PC-3 (cell line): ENCODE results near the gene SLC43A2. TPM values are rescaled to one million over a fixed set of nuclear protein-coding genes. Genes with fewer than 3 reads are reported as not detected.

Experiments used
- ATAC-seq: fragments of 200-7000 bp; cut with Tn5 transposase; 2 replicates; pipeline ENCODE4 v1.9.1; 2020; ENCODE audit warnings: mild to moderate bottlenecking, moderate library complexity
- BruUV-seq: library from RNA; stranded (reverse); fragments of 400-500 nt; replicated peaks from 2 replicates; lab custom pipeline; 2021; lab: Mats Ljungman, UMichigan
- CTCF ChIA-PET: fragments of 300-600 bp; sonication (Branson Sonifier 250); formaldehyde crosslinking; loops from one replicate; lab custom pipeline; 2022; ENCODE audit warnings: antibody characterized with exemption; lab: Charles Lee
- POLR2A ChIA-PET: fragments of 300-600 bp; sonication (Branson Sonifier 250); formaldehyde crosslinking; loops from one replicate; lab custom pipeline; 2022; ENCODE audit warnings: antibody characterized with exemption; ENCODE audit not compliant: unreplicated experiment; lab: Charles Lee
- DNase-seq: peaks from one replicate; pipeline ENCODE4 v3.0.0-alpha.2; 2015
- H2AFZ ChIP-seq: fragments of 300-600 bp; sonication (generic); 2 replicates; pipeline ENCODE4 v1.6.0; 2016; ENCODE audit warnings: antibody characterized with exemption, low read length
- H3F3A ChIP-seq: fragments of 300-600 bp; sonication (generic); one replicate; pipeline ENCODE4 v1.6.0; 2017; ENCODE audit warnings: antibody characterized with exemption, low read length, control low read depth, mild to moderate bottlenecking; ENCODE audit not compliant: unreplicated experiment
- H3K27ac ChIP-seq: fragments of 300-600 bp; sonication (generic); 2 replicates; pipeline ENCODE4 v1.5.1; 2016; ENCODE audit warnings: mild to moderate bottlenecking, low read length
- H3K27me3 ChIP-seq: fragments of 300-600 bp; sonication (generic); 2 replicates; pipeline ENCODE4 v1.6.1; 2016; ENCODE audit warnings: low read length, mixed read lengths
- H3K36me3 ChIP-seq: fragments of 300-600 bp; sonication (generic); 2 replicates; pipeline ENCODE4 v1.6.1; 2016; ENCODE audit warnings: low read depth, mixed run types, low read length, mixed read lengths
- H3K4me1 ChIP-seq: fragments of 300-600 bp; sonication (generic); 2 replicates; pipeline ENCODE4 v1.5.1; 2016; ENCODE audit warnings: low read length; ENCODE audit not compliant: insufficient read depth
- H3K4me2 ChIP-seq: fragments of 300-600 bp; sonication (generic); 2 replicates; pipeline ENCODE4 v1.6.0; 2016; ENCODE audit warnings: low read length
- H3K4me3 ChIP-seq: fragments of 300-600 bp; sonication (generic); 2 replicates; pipeline ENCODE4 v1.5.1; 2016; ENCODE audit warnings: mild to moderate bottlenecking, low read length, mixed read lengths
- H3K79me2 ChIP-seq: fragments of 300-600 bp; sonication (generic); 2 replicates; pipeline ENCODE4 v1.6.1; 2017; ENCODE audit warnings: low read length, mixed read lengths
- H3K9ac ChIP-seq: fragments of 300-600 bp; sonication (generic); 2 replicates; pipeline ENCODE4 v1.6.0; 2016; ENCODE audit warnings: mild to moderate bottlenecking, low read length
- H3K9me2 ChIP-seq: fragments of 300-600 bp; sonication (generic); replicated peaks from 2 replicates; pipeline ENCODE4 v1.6.1; 2016; ENCODE audit warnings: mixed run types, low read length, mixed read lengths
- H3K9me3 ChIP-seq: fragments of 300-600 bp; sonication (generic); 2 replicates; pipeline ENCODE4 v1.6.1; 2016; ENCODE audit warnings: low read length, mixed read lengths
- H4K20me1 ChIP-seq: fragments of 300-600 bp; sonication (generic); 2 replicates; pipeline ENCODE4 v1.6.1; 2016; ENCODE audit warnings: low read length, mixed read lengths
- CTCF ChIP-seq: fragments of 300-600 bp; sonication (generic); conservative IDR thresholded peaks from 2 replicates; pipeline ENCODE4 v1.5.1; 2017; ENCODE audit warnings: antibody characterized with exemption, low read depth, mild to moderate bottlenecking, low read length
- EZH2 ChIP-seq: fragments of 300-600 bp; sonication (generic); IDR thresholded peaks from one replicate; pipeline ENCODE4 v1.6.1; 2017; ENCODE audit warnings: antibody characterized with exemption, mild to moderate bottlenecking, low read length; ENCODE audit not compliant: unreplicated experiment
- EZH2phosphoT487 ChIP-seq: fragments of 300-600 bp; sonication (generic); IDR thresholded peaks from 2 replicates; pipeline ENCODE4 v1.6.1; 2018; ENCODE audit warnings: mild to moderate bottlenecking, antibody characterized with exemption, low read length, borderline replicate concordance
- intact Hi-C: fragments of 100-400 bp; cut with micrococcal nuclease; formaldehyde crosslinking; loops from 2 replicates; pipeline ENCODE4 v1.9.0; 2023
- total RNA-seq: library from RNA; depleted of rRNA; stranded (reverse); fragments of >200 nt; gene quantifications from 2 replicates; pipeline ENCODE4 v1.2.3, GENCODE V29; 2014

Gene SLC43A2
- total RNA-seq, 1 experiment from 2014 or later = 6.2 TPM

DNA sequence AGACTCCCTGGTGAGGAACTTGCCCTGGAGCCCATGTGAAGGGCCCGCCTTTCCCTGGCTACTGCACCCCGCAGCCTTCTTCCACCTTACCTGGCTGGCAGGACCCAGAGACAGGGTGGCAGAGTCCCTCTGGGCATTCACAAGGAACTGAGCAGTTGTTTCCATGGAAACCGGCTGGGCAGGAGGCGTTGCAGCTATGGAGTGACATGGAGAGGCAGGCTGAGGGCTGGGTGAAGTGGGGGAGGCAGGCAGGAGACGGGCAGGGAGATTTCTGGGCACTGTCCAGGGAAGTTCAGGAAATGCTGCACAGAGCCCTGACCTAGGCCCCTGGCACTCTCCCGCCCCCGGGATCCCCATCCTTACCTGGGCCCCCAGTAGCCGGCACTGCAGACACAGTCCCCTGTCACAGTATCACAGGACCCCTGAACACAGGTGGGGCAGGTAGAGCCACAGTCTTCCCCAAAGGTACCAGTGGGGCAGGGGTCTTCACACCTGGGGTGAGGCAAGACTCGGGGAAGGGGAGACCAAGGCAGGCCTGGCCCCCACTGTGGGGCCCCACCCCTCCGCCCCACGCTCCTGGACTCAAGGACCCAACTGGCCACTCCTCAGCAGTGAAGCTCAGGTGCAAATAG, 11.0 kb upstream of the SLC43A2 start:
- ChIA-PET POLR2A (no interaction called here), CTCF (no interaction called here)
- no peak for DNase-seq

GRCh38 chr17:1638624-1639300, 10.1 kb upstream of the SLC43A2 start:
- no peaks in the 10 kb centered on the region for H3K27me3 ChIP-seq
- H2AFZ ChIP-seq = no peak overlapping the region
- DNase-seq = no peak
- no peak overlapping the region for H3K4me3 ChIP-seq
- H3K27ac ChIP-seq = no peak overlapping the region
- no peaks in the 10 kb centered on the region for H4K20me1 ChIP-seq
- ChIA-PET CTCF (no interaction called here), POLR2A (no interaction called here)
- no peak overlapping the region for H3K9ac ChIP-seq
- no peak for ATAC-seq
- no peaks in the 10 kb centered on the region for H3K9me3 ChIP-seq
- H3K79me2 ChIP-seq = no peaks in the 10 kb centered on the region
- BruUV-seq = no TSS peak
- peaks cover under 1% of the 10 kb centered on the region; the same call in 1 of the 2 replicates for H3K4me1 ChIP-seq
- H3K36me3 ChIP-seq = no peaks in the 10 kb centered on the region
- H3K4me2 ChIP-seq = no peak overlapping the region
- intact Hi-C loops = no loop called here
- no peaks in the 10 kb centered on the region for H3F3A ChIP-seq
- H3K9me2 ChIP-seq = no peaks in the 10 kb centered on the region
- TF ChIP-seq EZH2 = no peak
- TF ChIP-seq EZH2phosphoT487 = no peak
- no peak for TF ChIP-seq CTCF

More for the DNA sequence above, 11.0 kb upstream of the SLC43A2 start:
- H3K4me3 ChIP-seq = no peak overlapping the region
- no peak overlapping the region for H3K9ac ChIP-seq
- no peaks in the 10 kb centered on the region for H4K20me1 ChIP-seq
- intact Hi-C loops = no loop called here
- no TSS peak for BruUV-seq
- TF ChIP-seq CTCF (no peak), EZH2phosphoT487 (no peak), EZH2 (no peak)
- H3K4me1 ChIP-seq = peaks cover 9% of the 10 kb centered on the region
- no peaks in the 10 kb centered on the region for H3K79me2 ChIP-seq
- no peak overlapping the region for H2AFZ ChIP-seq
- H3K36me3 ChIP-seq = no peaks in the 10 kb centered on the region
- H3K9me3 ChIP-seq = no peaks in the 10 kb centered on the region
- no peak overlapping the region for H3K4me2 ChIP-seq
- H3K9me2 ChIP-seq = no peaks in the 10 kb centered on the region
- no peak overlapping the region for H3K27ac ChIP-seq
- H3K27me3 ChIP-seq = no peaks in the 10 kb centered on the region
- no peaks in the 10 kb centered on the region for H3F3A ChIP-seq
- no peak for ATAC-seq

- Histone ChIP-seq H3F3A (no peaks in the 10 kb centered on the region), H3K27ac (no peak overlapping the region), H2AFZ (no peak overlapping the region), H3K9me2 (no peaks in the 10 kb centered on the region), H3K4me1 (no peaks in the 10 kb centered on the region), H4K20me1 (no peaks in the 10 kb centered on the region), H3K79me2 (no peaks in the 10 kb centered on the region), H3K9ac (no peak overlapping the region), H3K4me2 (no peak overlapping the region), H3K4me3 (no peak overlapping the region), H3K27me3 (no peaks in the 10 kb centered on the region), H3K9me3 (no peaks in the 10 kb centered on the region), H3K36me3 (no peaks in the 10 kb centered on the region)
- TF ChIP-seq CTCF (no peak), EZH2phosphoT487 (no peak)
- intact Hi-C loops = no loop called here
- CTCF ChIA-PET = no interaction called here
- no TSS peak for BruUV-seq
- ATAC-seq = no peak
- POLR2A ChIA-PET = no interaction called here
- DNase-seq = no peak
Measured at GRCh38 chr17:1638171-1638590, 9.5 kb upstream of the SLC43A2 start.
